Measurements from ENCODE around the gene KCNK7.

KCNK7 gene

GRCh38 chr11:65578667-65579066 is 16.9 kb downstream of the KCNK7 start:
- in situ Hi-C loops (cut with MboI; ENCODE audit: low sequenced_read_pairs, unreplicated experiment) = no loop called here
- DNase-seq (ENCODE audit: low spot score) = no peak

GRCh38 chr11:65578134-65578533 is 17.5 kb downstream of the KCNK7 start:
- TF ChIP-seq CTCF (IDR thresholded peaks at IDR 0.05; ENCODE audit: borderline replicate concordance, control extremely low read depth, extremely low read depth, insufficient read depth, missing control alignments) = no peak
- DNase-seq (ENCODE audit: low spot score) = no peak
- in situ Hi-C loops (cut with MboI; ENCODE audit: low sequenced_read_pairs, unreplicated experiment) = no loop called here

More at GRCh38 chr11:65578667-65579066, 16.9 kb downstream of the KCNK7 start:
- TF ChIP-seq CTCF (IDR thresholded peaks at IDR 0.05; ENCODE audit: borderline replicate concordance, control extremely low read depth, extremely low read depth, insufficient read depth, missing control alignments) = no peak

GRCh38 chr11:65577756-65578109 is 17.9 kb downstream of the KCNK7 start:
- DNase-seq (ENCODE audit: low spot score) = no peak
- in situ Hi-C loops (cut with MboI; ENCODE audit: low sequenced_read_pairs, unreplicated experiment) = no loop called here
- TF ChIP-seq CTCF (IDR thresholded peaks at IDR 0.05; ENCODE audit: borderline replicate concordance, control extremely low read depth, extremely low read depth, insufficient read depth, missing control alignments) = no peak

- in situ Hi-C loops (cut with MboI; ENCODE audit: low sequenced_read_pairs, unreplicated experiment) = no loop called here
- no peak for TF ChIP-seq CTCF (IDR thresholded peaks at IDR 0.05; ENCODE audit: borderline replicate concordance, control extremely low read depth, extremely low read depth, insufficient read depth, missing control alignments)
- DNase-seq (ENCODE audit: low spot score) = no peak
Measured at GRCh38 chr11:65576867-65577755, 18.5 kb downstream of the KCNK7 start.

- TF ChIP-seq CTCF (IDR thresholded peaks at IDR 0.05; ENCODE audit: borderline replicate concordance, control extremely low read depth, extremely low read depth, insufficient read depth, missing control alignments) = no peak
- in situ Hi-C loops (cut with MboI; ENCODE audit: low sequenced_read_pairs, unreplicated experiment) = no loop called here
- DNase-seq (ENCODE audit: low spot score) = peak; percentile 64
Measured at GRCh38 chr11:65576232-65576866, 19.3 kb downstream of the KCNK7 start.

GRCh38 chr11:65575568-65576231 is 19.9 kb downstream of the KCNK7 start, which contains the start of gene EHBP1L1:
EHBP1L1 (plus strand) TSS chr11:65576053; CDS start chr11:65576303, 250 bp downstream.
- in situ Hi-C loops (cut with MboI; ENCODE audit: low sequenced_read_pairs, unreplicated experiment) = no loop called here
- DNase-seq (ENCODE audit: low spot score) = peak; percentile 91

More at GRCh38 chr11:65575568-65576231, 19.9 kb downstream of the KCNK7 start, which contains the start of gene EHBP1L1:
- no peak for TF ChIP-seq CTCF (IDR thresholded peaks at IDR 0.05; ENCODE audit: borderline replicate concordance, control extremely low read depth, extremely low read depth, insufficient read depth, missing control alignments)
